HG03571 (cell line): Measurements from ENCODE around the gene OSBPL1A.

Experiments
- ATAC-seq: cut with Tn5 transposase; IDR thresholded peaks from one replicate; pipeline ENCODE4 v1.9.1; 2021; ENCODE audit not compliant: unreplicated experiment

The OSBPL1A gene

DNA sequence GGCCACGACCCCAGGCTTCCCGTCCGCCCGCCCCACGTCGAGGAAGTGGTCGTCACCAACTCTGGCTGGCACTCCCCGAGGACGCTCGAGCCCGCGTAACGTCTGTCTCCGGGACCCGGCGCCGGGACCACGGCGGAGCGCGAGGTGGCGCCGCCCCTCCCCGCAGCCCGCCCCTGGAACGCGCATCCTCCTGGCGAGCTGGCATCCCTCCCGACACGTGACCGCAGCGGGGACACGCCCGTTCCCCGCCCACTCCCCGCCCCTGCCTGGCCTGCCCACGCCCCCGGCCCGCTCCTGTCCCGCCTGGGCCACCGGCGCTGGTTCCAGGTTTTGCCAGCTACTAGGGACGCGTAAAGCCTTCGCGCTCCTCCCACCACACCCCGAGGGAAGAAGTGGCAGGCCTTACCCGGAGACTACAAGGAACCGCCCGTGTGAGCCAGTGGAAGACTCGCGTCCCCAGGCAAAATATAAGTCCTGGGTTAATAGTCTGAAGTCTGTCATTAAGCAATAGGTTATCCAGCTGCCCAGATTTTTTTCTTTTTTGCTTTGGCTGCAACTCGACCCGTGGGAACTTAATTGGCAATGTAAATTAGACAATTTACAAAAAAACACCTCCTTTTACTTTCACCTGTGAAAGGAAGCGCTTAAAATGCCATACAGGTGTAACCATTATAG lies at the start of gene OSBPL1A:
OSBPL1A (minus strand) TSS at position 131 of the 675 bp plus-strand sequence. CDS start 20,291 bp downstream, outside the sequence.
- no peak for ATAC-seq

DNA sequence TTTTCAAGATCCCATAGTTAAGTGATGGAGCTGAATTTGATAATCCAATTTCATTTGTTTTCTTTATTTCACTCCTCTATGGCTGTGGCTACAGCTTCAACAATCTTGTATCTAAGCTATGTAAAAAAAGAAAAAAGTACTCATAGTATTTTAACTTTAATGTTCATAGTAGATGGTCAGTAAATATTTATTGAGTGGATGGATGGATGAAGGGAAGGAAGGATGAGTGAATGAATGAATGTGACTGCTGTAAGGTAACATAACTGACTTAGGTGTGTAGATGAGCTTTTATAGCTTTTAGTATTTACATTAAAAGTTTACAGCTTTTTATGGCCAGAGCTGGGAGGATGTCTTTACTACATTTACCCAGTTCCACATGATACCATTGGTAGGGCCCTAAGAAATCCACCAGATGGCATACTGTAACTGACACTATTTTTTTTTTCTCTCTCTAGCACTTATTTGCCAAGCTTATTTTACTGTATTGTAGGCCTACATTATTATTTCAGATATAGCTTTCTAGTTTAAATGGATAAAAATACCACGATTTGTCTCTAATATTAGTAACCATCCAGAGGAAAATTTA lies 49.4 kb upstream of the OSBPL1A start:
- ATAC-seq, result no peak

DNA sequence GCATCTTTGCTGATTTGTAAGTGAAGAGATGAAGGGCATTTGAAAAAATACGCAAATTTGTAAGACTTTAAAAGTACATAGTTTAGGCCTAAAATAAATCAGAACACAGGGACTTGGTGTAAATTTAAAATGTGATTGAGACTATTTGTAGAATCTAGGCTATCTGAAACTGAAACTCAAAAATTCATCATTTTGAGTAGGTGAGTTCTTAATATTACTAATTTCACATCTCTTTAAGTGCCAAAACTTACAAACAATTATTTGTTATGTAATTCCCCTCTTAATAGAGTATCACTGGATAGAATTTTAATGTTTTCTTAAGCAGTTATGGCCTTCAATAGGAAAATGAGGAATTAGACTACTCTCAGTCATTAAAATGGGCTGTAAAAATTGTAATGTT lies 48.8 kb upstream of the OSBPL1A start:
- peak; percentile 66 for ATAC-seq

DNA sequence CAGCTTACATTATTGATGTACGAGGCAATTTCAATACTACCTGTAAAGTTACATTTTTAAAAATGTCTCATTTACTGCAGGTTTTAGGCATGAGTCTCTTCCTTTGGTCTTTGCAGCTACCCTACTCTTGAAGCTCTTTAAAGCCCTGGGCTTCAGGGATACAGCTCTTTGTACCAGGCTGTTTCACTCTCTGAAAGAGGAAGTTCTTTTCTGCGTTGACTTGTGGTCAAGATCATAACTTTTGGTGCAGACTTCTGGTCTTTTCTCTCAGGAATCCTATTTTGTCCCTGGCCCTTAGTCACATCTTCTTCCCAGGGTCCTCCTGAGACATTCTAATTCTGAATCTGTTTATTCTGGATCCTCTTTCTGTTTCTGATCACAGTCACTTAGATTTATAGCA lies 46.2 kb upstream of the OSBPL1A start:
- ATAC-seq, result peak; percentile 61

DNA sequence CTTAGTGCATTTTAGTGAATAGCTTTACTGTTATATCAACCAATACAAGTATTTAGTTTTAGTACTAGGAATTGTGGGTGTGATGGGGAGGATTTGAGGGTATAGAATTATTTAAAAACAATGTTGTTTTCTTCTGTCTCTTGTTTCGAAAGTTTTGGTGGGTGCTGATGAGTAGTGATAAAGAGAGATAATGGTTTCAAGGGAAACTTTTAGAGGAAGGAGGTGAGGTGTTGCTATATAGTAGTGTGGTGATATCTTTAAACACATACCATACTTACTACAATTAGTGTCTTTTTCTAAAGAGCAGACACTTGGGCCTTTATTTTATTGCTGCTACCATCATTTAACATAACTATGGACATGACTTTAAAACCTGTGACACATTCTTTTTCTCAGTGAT lies 39.3 kb upstream of the OSBPL1A start:
- no peak for ATAC-seq

DNA sequence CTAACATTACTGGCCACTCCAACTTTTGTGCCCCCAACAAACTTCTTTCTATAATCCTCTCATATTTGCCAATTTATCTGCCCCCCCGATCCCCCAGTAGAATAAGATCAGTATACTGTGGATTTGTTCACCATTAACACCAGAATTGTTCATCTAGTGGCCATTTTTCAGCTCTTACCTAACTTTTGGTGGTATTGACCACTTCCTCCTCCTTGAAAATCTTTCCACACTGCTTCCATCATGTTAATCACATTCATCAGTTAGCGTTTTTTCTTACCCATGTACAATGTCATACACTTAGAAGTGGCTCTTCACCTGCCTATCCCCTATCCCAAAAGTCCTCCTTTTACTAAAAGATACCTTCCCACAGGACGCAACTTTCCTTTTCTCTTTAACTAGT lies 35.0 kb upstream of the OSBPL1A start:
- ATAC-seq, result no peak

DNA sequence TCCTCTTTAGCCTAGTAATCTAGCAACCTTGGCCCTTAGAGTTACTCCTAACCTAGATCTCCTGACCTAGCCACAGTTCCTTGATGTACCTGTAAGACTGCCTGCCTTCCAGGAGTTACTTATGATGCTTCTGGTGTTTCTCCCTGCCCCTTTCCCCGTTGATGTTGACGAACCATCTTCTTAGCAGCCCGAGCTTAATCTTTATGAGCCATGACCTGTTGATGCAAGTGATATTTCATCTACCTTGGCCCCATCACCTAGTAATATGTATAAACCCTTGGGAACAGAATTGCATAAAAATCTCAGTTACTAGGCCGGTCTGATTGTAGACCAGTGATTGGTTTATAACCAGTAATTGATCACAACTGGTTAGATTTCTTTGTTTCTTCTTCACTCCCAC lies 31.6 kb upstream of the OSBPL1A start:
- ATAC-seq, result no peak

DNA sequence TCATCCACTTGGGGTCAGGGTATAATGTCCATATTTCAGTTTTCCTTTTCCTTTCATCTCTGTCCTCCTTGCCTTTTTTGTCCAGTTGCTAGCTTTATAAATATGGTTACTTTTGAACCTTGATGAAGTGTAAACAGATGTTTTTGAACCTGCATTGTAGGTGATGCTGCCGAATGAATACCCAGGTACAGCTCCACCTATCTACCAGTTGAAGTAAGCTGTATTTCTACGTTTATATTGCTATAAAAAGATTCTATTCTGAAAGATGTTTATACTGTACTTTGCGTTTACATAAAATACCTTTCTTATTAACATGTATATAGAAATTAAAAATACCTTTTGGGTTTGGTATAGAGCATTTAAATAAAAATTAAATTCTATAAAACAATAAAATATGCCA lies 31.1 kb upstream of the OSBPL1A start:
- no peak for ATAC-seq

DNA sequence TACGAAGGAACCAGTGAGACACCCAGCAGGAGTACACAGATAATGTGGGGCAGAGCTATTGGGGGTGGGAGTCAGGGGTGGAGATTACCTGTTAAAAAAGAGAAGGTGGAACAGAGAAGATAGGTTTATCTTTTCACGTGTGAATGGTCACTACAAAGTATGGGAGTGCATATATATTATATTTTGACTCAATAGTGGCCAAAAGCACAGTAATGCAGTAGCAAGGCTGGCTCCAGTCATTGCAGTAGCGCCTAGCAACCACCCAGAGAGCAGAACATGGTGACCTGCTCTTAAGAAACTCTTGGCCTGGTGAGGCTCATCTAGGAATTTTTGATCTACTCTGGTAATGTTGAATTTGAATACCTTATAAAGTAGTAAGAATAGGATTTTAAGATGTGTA lies 29.9 kb upstream of the OSBPL1A start:
- no peak for ATAC-seq

DNA sequence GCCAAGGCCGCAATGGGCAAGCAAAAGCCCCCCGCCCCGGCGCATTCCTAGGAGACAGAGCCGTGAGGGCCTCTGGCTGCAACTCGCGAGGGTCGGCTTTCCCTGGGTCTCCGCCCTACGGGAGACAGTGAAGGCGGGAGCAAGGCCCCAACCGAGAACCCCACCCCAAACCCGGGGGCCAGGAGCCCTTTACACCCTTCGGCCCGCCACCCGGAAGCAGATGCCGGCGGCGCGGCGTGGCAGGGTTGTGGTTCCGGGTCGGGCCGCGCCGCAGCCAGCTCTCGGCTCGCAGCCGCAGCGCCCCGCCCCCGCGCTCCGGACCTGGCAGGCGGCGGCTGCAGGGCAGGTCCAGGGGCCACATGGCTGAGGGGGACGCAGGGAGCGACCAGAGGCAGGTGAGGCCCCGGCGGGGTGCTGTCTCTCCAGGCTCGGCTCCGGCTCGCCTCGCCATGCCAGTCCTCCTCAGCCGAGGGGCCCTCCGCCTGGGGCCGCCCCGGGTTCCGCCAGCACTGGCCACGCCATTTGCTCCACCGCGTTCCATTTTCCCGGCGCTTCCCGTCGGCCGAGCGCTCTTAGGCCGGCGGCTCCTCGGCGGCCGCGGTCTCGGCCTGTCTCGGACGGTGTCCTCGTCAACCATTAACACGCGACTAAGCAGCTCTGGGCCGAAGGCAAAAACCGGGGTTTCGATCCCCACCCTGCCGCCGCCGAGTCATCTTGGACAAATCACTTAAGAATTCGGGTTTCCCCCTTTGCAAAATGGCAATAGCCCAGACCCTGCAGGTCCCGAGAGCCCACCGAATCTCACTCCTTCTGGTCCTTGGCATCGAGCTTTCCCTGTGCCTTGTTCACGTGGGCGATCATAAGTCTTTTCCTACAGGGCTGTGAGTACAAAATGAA lies 29.0 kb upstream of the OSBPL1A start, which contains the start of gene IMPACT:
IMPACT (plus strand) TSS at position 273 of the 897 bp plus-strand sequence; CDS start at position 360, 87 bp downstream.
- peak; percentile 94 for ATAC-seq

DNA sequence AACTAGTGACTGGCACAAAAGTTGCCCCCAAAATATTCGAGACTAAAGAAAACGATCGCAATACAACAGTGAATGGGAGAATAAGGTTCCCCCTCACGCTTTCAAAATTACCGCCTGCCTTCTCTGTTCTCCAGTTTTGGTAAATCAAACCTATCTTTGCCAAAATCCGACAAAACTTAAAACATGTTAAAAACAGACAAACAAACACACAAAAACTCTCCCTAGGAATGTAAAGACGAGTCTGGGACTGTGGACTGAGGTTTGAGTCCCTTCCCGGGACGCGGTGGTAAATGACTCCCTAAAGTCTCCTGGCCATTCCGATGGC lies 28.4 kb upstream of the OSBPL1A start:
- ATAC-seq, result no peak

DNA sequence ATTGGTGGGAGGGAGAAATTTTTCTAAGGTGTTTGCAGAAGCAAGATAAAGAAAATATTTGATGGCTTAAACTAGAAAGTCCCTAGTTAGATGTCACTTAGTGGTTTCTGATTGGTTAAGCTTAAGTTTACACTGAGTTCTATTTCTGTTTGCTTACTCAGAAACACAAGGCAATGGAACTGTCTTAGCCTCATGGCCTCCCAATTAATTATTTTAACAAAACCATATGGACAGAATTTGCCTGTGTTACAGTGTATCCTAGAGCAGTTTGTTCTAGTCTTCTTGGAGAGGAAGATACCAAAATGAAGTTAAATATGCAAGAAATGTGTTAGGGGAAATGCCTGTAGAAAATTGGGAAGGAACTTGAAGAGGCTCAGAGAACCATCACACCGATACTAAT lies 24.2 kb upstream of the OSBPL1A start:
- ATAC-seq, result no peak

DNA sequence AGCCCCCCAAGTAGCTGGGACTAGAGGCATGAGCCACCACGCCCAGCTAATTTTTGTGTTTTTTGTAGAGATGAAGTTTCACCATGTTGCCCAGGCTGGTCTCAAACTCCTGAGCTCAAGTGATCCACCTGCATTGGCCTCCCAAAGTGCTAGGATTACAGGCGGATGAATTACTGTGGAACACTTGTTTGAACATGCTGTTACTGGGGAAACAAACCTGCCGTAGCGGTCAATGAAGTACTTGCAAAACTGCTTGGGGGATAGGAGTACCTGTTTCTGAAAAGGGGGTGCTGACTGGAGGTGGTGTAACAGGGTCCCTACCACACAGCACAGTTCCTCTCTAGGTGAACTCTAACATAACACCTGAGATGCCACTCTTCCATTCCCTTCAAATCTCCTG lies 22.9 kb upstream of the OSBPL1A start:
- ATAC-seq, result no peak

DNA sequence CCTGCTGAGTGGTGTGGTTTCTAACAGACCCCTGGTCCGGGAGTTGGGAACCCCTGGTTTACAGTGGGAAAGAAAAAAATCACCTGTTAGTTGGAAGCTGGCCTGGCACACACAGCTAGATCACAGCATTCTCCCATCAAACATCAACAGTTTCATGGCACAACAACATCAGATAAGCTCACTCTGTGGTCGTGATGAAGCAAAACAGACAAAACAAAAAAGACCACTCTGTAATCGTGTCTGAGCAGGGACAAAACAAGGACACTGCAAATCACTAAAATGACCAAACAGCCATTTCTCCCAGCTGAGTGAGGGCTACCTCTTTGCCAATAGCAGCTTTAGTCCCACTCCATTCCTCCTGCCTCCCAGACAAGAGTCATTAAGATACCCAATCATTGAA lies 19.9 kb upstream of the OSBPL1A start:
- ATAC-seq, result no peak

DNA sequence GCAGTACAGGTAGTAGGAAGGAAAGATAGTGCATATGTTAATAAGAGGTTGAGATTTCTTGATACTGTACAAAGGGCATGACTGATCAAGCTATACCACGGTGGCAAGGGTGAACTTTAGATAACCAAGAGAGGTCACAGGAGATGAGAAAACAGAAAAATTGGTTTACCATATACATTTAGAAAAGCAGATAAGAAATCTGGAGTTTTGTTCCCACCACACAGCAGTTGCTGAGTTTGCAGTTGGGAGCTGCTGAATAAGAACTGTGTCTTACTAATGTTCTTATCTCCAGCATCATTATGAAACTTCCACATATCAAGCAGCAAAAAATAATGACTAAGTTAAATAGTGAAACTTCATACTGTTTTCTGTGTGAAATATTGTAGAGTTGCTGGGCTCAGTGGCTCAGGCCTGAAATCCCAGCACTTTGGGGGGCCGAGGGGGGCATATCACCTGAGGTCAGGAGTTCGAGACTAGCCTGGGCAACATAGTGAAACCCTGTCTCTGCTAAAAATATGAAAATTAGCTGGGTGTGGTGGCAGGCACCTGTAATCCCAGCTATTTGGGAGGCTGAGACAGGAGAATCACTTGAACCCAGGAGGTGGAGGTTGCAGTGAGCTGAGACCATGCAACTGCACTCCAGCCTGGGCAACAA lies 16.9 kb upstream of the OSBPL1A start:
- no peak for ATAC-seq

DNA sequence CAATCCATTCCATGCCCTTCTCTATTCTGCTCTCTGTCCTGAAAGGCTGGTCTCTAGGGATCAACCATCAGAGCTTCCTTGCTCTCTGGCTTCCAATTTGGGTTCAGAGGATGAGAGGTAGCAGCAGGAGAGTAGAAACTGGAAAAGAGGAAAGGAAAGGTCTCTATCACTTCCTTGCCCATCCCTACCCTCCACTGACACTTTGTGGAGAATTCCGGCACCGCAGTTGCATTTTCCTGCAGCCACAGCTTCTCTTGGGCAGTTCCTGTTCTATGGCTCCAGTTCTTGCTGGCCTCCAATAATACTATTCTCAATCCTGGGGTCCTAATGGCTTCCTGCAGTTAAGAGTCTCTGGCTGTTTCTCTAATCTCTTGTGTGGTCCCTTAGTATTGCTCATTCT lies 15.5 kb upstream of the OSBPL1A start:
- ATAC-seq, result no peak

DNA sequence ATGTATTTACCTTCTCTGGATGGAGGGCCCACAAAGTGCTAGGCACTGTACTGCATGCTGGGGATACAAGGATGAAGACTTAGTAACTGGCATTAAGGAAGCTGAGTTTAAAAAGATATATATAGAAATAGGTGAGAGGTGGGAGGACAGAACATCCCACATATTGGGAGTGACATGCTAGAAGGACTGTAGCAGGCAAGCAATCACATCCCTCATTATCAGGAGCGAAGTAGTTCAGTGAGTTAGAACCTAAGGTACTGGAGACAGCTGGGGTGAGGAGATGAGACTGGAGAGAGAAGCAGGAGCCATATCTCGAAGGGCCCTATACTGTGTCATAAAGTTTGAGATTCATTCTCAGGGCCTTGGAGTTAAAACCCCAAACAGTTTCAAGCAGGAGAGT lies 10.9 kb upstream of the OSBPL1A start:
- no peak for ATAC-seq

DNA sequence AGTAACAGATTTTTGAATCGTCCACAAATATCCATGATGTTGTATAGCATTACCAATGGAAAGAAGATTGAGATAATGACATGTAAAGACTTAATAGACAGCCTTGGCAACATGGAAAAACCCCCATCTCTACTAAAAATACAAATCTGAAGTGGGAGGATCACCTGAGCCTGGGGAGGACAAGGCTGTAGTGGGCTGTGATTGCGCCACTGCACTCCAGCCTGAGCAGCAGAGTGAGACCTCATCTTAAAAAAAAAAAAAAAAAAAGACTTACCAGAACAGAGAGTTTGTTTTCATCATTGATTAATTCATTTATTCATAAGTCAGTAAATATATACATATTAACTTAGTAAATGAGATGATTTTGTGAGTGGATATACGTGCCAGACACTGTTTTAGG lies 7.0 kb upstream of the OSBPL1A start:
- no peak for ATAC-seq

DNA sequence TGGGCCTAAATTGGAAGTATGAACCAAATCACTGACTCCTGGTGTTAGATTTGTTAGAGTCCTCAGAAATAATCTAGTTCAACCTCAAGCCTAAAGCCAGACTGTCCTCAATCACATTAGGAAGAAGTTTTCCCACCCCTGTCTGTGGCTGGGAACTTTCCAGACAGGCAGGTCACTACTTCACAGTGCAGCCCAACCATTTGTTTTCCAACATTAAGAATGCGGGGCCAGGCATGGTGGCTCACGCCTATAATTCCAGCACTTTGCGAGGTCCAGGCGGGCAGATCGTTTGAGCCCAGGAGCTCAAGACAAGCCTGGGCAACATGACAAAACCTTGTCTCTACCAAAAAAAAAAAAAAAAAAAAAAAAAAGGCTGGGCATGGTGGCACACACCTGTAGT lies 5.5 kb upstream of the OSBPL1A start:
- ATAC-seq, result no peak

DNA sequence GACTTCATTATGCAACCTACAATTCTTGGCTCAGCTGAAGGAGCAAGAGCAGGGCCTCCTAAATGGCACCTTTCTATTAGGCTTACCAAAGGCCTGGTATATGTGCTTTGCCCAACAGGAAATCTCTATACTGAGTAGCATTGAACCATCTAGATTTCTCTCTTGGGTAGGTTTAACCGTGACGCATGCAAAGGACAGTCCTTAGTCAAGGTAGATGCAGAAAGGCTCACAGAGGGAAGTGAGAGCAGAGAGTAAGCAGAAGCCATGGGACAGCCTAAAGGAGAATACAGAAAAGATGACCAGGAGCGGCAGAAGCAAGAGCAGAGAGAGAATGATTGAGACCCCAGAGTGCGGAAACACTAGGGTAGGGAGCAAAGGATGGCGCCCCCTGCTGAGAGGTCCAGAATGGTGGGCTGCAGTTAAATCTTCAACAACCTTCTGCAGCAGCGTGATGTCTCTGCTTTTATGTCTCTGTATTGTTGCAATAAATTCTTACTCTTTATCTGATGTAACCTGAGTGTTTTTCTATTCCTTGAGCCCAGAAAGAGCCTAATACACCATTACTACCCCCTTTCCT lies 4.7 kb upstream of the OSBPL1A start:
- ATAC-seq, result no peak

DNA sequence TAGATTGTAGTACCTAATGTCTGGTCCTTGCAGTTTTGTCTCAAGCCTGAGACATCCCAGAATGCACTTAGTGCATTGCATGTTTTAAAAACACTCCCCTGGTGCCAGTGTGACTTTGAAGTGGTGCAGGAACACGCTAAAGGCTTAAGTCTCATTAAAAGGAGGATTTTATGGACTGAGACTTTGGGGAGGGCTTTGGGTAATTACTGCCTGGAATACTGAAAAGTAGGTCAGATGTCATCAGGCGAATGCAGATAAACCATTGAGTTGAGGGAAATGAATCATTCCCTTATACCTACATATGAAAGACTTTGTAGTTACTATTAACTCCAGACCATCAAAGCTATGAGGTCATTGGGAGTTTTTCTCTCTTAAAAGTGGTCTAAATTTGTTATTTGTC lies 3.0 kb upstream of the OSBPL1A start:
- ATAC-seq, result no peak
